Activated T-helper 17 cell treated with anti-CD3 and anti-CD28 coated beads, Interleukin-2, amount 50 U/mL, for 72 hours (primary cell): ENCODE measurements around the gene CCNK. TPM values are rescaled to one million over a fixed set of nuclear protein-coding genes. Genes with fewer than 3 reads are reported as not detected.

Source experiments
- ATAC-seq: fragments of 150-1000 bp; cut with Tn5 transposase; replicated peaks from 2 replicates; pipeline ENCODE4 v1.10.0; 2021; ENCODE audit warnings: mild to moderate bottlenecking, moderate library complexity
- H3K27ac Mint-ChIP-seq: one replicate; pipeline ENCODE4 v1.8.0; 2022; ENCODE audit warnings: mixed read lengths
- H3K27me3 Mint-ChIP-seq: one replicate; pipeline ENCODE4 v1.8.0; 2022; ENCODE audit warnings: mixed read lengths
- H3K36me3 Mint-ChIP-seq: one replicate; pipeline ENCODE4 v1.8.0; 2022; ENCODE audit warnings: low read depth, mild to moderate bottlenecking, mixed read lengths
- H3K4me1 Mint-ChIP-seq: one replicate; pipeline ENCODE4 v1.8.0; 2022; ENCODE audit warnings: mixed read lengths
- H3K4me3 Mint-ChIP-seq: one replicate; pipeline ENCODE4 v1.8.0; 2022; ENCODE audit warnings: mild to moderate bottlenecking, mixed read lengths
- H3K9me3 Mint-ChIP-seq: one replicate; pipeline ENCODE4 v1.8.0; 2022; ENCODE audit warnings: mixed read lengths
- total RNA-seq, 2 donors: library from RNA; stranded (reverse); gene quantifications; one replicate each; pipeline ENCODE4 v1.2.3, GENCODE V29; 2022

The CCNK gene
- total RNA-seq, 2 donors from 2014 or later = 65.7 to 89.0 TPM

GRCh38 chr14:99549684-99550083 is 68.5 kb downstream of the CCNK start:
- Mint-ChIP-seq H3K4me1 (peaks cover 6% of the 10 kb centered on the region), H3K9me3 (no peaks in the 10 kb centered on the region), H3K27ac (no peak overlapping the region), H3K4me3 (no peak overlapping the region), H3K27me3 (no peaks in the 10 kb centered on the region), H3K36me3 (no peaks in the 10 kb centered on the region)
- no peak for ATAC-seq

GRCh38 chr14:99550387-99550992 is 69.3 kb downstream of the CCNK start:
- H3K36me3 Mint-ChIP-seq = no peaks in the 10 kb centered on the region
- no peaks in the 10 kb centered on the region for H3K9me3 Mint-ChIP-seq
- no peaks in the 10 kb centered on the region for H3K27me3 Mint-ChIP-seq
- H3K4me1 Mint-ChIP-seq = peaks cover 6% of the 10 kb centered on the region
- no peak for ATAC-seq
- no peak overlapping the region for H3K4me3 Mint-ChIP-seq
- H3K27ac Mint-ChIP-seq = no peak overlapping the region

GRCh38 chr14:99551034-99551922 is 70.1 kb downstream of the CCNK start:
- H3K27ac Mint-ChIP-seq = no peak overlapping the region
- H3K4me1 Mint-ChIP-seq = peaks cover 10% of the 10 kb centered on the region
- H3K36me3 Mint-ChIP-seq = no peaks in the 10 kb centered on the region
- ATAC-seq = no peak
- H3K27me3 Mint-ChIP-seq = no peaks in the 10 kb centered on the region
- H3K4me3 Mint-ChIP-seq = no peak overlapping the region
- no peaks in the 10 kb centered on the region for H3K9me3 Mint-ChIP-seq

GRCh38 chr14:99552021-99552553 is 70.9 kb downstream of the CCNK start:
- Mint-ChIP-seq H3K27me3 (no peaks in the 10 kb centered on the region), H3K9me3 (no peaks in the 10 kb centered on the region), H3K27ac (no peak overlapping the region), H3K4me3 (no peak overlapping the region), H3K36me3 (no peaks in the 10 kb centered on the region), H3K4me1 (peaks cover 10% of the 10 kb centered on the region)
- ATAC-seq = no peak

GRCh38 chr14:99552572-99553216 is 71.5 kb downstream of the CCNK start:
- peaks cover 10% of the 10 kb centered on the region for H3K4me1 Mint-ChIP-seq
- no peak overlapping the region for H3K27ac Mint-ChIP-seq
- H3K36me3 Mint-ChIP-seq = no peaks in the 10 kb centered on the region
- no peaks in the 10 kb centered on the region for H3K27me3 Mint-ChIP-seq
- H3K4me3 Mint-ChIP-seq = no peak overlapping the region
- no peaks in the 10 kb centered on the region for H3K9me3 Mint-ChIP-seq
- no peak for ATAC-seq

- no peak for ATAC-seq
- no peak overlapping the region for H3K27ac Mint-ChIP-seq
- no peaks in the 10 kb centered on the region for H3K9me3 Mint-ChIP-seq
- no peak overlapping the region for H3K4me3 Mint-ChIP-seq
- no peaks in the 10 kb centered on the region for H3K27me3 Mint-ChIP-seq
- peaks cover 10% of the 10 kb centered on the region for H3K4me1 Mint-ChIP-seq
- H3K36me3 Mint-ChIP-seq = no peaks in the 10 kb centered on the region
Measured at GRCh38 chr14:99554184-99554583, 73.0 kb downstream of the CCNK start.

- ATAC-seq = no peak
- no peak overlapping the region for H3K27ac Mint-ChIP-seq
- H3K4me3 Mint-ChIP-seq = no peak overlapping the region
- no peaks in the 10 kb centered on the region for H3K9me3 Mint-ChIP-seq
- peaks cover 10% of the 10 kb centered on the region for H3K4me1 Mint-ChIP-seq
- no peaks in the 10 kb centered on the region for H3K27me3 Mint-ChIP-seq
- H3K36me3 Mint-ChIP-seq = no peaks in the 10 kb centered on the region
Measured at GRCh38 chr14:99554757-99555531, 73.7 kb downstream of the CCNK start.

GRCh38 chr14:99556134-99556791 is 75.1 kb downstream of the CCNK start:
- H3K9me3 Mint-ChIP-seq = no peaks in the 10 kb centered on the region
- H3K27me3 Mint-ChIP-seq = no peaks in the 10 kb centered on the region
- H3K4me3 Mint-ChIP-seq = no peak overlapping the region
- ATAC-seq = no peak
- no peak overlapping the region for H3K27ac Mint-ChIP-seq
- no peaks in the 10 kb centered on the region for H3K36me3 Mint-ChIP-seq
- peaks cover 7% of the 10 kb centered on the region for H3K4me1 Mint-ChIP-seq

- Mint-ChIP-seq H3K4me1 (peaks cover 13% of the 10 kb centered on the region), H3K36me3 (no peaks in the 10 kb centered on the region), H3K27ac (no peak overlapping the region), H3K9me3 (no peaks in the 10 kb centered on the region), H3K4me3 (no peak overlapping the region), H3K27me3 (no peaks in the 10 kb centered on the region)
- no peak for ATAC-seq
Measured at GRCh38 chr14:99559286-99559990, 78.2 kb downstream of the CCNK start.

- Mint-ChIP-seq H3K36me3 (no peaks in the 10 kb centered on the region), H3K9me3 (no peaks in the 10 kb centered on the region), H3K4me3 (no peak overlapping the region), H3K27ac (no peak overlapping the region), H3K4me1 (peaks cover 13% of the 10 kb centered on the region), H3K27me3 (no peaks in the 10 kb centered on the region)
- ATAC-seq = no peak
Measured at GRCh38 chr14:99560403-99560802, 79.2 kb downstream of the CCNK start.

- Mint-ChIP-seq H3K4me3 (no peak overlapping the region), H3K4me1 (peaks cover 9% of the 10 kb centered on the region), H3K36me3 (no peaks in the 10 kb centered on the region), H3K9me3 (no peaks in the 10 kb centered on the region), H3K27ac (no peak overlapping the region), H3K27me3 (no peaks in the 10 kb centered on the region)
- no peak for ATAC-seq
Measured at GRCh38 chr14:99560922-99561683, 79.9 kb downstream of the CCNK start.

- Mint-ChIP-seq H3K27ac (no peak overlapping the region), H3K36me3 (no peaks in the 10 kb centered on the region), H3K4me3 (no peak overlapping the region), H3K9me3 (no peaks in the 10 kb centered on the region), H3K4me1 (peaks cover 9% of the 10 kb centered on the region), H3K27me3 (no peaks in the 10 kb centered on the region)
- no peak for ATAC-seq
Measured at GRCh38 chr14:99561864-99562263, 80.7 kb downstream of the CCNK start.
